T-helper 2 cell treated with Interferon-gamma antibody and Interleukin-4, amounts not matched to agents 5 μg/mL and 100 μg/mL, for 36 hours (primary cell): ENCODE results near the gene STXBP3.

Experiments
- DNase-seq: peaks from one replicate; pipeline ENCODE4 v3.0.0; 2021; ENCODE audit warnings: low spot score
- H3K27ac Mint-ChIP-seq: one replicate; pipeline ENCODE4 v1.8.0; 2021; ENCODE audit warnings: mild to moderate bottlenecking, mixed read lengths
- H3K27me3 Mint-ChIP-seq: one replicate; pipeline ENCODE4 v1.8.0; 2021; ENCODE audit warnings: low read depth, mixed read lengths
- H3K36me3 Mint-ChIP-seq: one replicate; pipeline ENCODE4 v1.8.0; 2021; ENCODE audit warnings: low read depth, mixed read lengths
- H3K4me1 Mint-ChIP-seq: one replicate; pipeline ENCODE4 v1.8.0; 2021; ENCODE audit warnings: low read depth, mixed read lengths
- H3K4me3 Mint-ChIP-seq: one replicate; pipeline ENCODE4 v1.8.0; 2022; ENCODE audit warnings: mild to moderate bottlenecking, moderate library complexity, mixed read lengths
- H3K9me3 Mint-ChIP-seq: one replicate; pipeline ENCODE4 v1.8.0; 2021; ENCODE audit warnings: mixed read lengths

The STXBP3 gene

DNA sequence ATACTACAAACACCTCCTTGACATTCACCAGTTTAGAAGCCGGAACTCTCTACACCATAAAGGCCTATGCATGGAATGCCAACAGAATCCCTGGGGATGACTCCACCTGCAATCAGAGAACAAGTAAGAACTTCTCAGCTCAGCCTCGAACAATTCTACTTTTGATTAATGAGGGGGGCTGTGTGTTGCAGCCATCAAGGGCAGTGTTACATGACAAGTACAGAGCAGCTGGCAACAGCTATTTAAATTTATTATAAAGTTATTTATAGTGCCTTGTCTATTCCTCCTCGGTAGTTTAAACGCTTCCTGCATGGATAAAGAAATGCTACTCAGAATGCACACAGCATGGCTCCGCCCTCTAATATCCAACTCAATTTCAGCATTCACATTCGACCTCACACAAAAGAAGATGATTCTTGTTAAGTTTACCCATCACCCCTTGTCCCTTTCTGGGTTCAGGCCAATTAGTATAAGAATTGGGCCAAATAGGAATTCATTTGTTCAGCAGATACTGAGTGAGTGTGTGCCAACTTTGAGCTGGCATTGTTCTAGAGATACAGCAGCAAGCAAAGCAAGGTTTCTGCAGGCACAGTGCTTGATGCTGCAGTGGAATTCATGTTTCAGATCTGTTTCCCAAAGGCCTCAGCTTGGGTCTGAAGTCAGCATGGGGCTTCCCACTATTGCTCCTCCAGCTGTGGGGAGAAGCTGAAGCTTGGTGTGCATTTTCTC, 27.4 kb upstream of the STXBP3 start:
- Mint-ChIP-seq H3K9me3 (no peaks in the 10 kb centered on the region), H3K4me3 (no peak overlapping the region), H3K4me1 (no peaks in the 10 kb centered on the region), H3K27ac (no peak overlapping the region), H3K27me3 (peaks cover 11% of the 10 kb centered on the region), H3K36me3 (no peaks in the 10 kb centered on the region)
- DNase-seq: no peak

GRCh38 chr1:108719656-108720435, 26.6 kb upstream of the STXBP3 start:
- Mint-ChIP-seq H3K27me3 (peaks cover 11% of the 10 kb centered on the region), H3K4me3 (no peak overlapping the region), H3K36me3 (no peaks in the 10 kb centered on the region), H3K9me3 (no peaks in the 10 kb centered on the region), H3K27ac (no peak overlapping the region), H3K4me1 (no peaks in the 10 kb centered on the region)
- DNase-seq: no peak

GRCh38 chr1:108722292-108722691, 24.2 kb upstream of the STXBP3 start:
- H3K27ac Mint-ChIP-seq: no peak overlapping the region

DNA sequence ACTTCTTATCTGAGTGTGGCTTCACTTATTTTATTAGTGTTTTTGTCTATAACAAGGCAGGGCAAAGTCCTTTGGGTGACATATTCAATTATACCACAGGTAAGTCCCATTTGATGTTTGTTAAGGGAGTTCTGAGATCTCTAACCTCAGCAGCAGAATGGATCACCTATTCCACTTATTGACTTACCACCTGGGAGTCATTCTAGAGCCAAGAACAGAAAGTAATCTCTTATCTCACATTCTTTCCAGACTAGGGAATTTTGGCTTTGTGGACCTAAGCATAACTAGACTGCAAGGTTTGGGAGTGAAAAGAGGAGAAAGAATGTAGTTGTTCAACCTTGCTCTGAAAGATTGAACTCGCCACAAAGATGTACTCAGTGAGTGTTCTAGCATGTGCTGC, 20.6 kb upstream of the STXBP3 start:
- Mint-ChIP-seq H3K4me3 (no peak overlapping the region), H3K9me3 (no peaks in the 10 kb centered on the region), H3K27me3 (peaks cover 21% of the 10 kb centered on the region), H3K27ac (no peak overlapping the region), H3K4me1 (no peaks in the 10 kb centered on the region), H3K36me3 (no peaks in the 10 kb centered on the region)
- no peak for DNase-seq

More at GRCh38 chr1:108722292-108722691, 24.2 kb upstream of the STXBP3 start:
- Mint-ChIP-seq H3K4me3 (no peak overlapping the region), H3K9me3 (no peaks in the 10 kb centered on the region), H3K36me3 (no peaks in the 10 kb centered on the region), H3K27me3 (peaks cover 15% of the 10 kb centered on the region), H3K4me1 (no peaks in the 10 kb centered on the region)
- DNase-seq: no peak

- Mint-ChIP-seq H3K9me3 (no peaks in the 10 kb centered on the region), H3K36me3 (no peaks in the 10 kb centered on the region), H3K4me3 (no peak overlapping the region), H3K27me3 (peaks cover 30% of the 10 kb centered on the region), H3K4me1 (no peaks in the 10 kb centered on the region), H3K27ac (no peak overlapping the region)
- no peak for DNase-seq
Measured at GRCh38 chr1:108728327-108728923, 18.0 kb upstream of the STXBP3 start.

GRCh38 chr1:108729481-108729880, 17.0 kb upstream of the STXBP3 start:
- Mint-ChIP-seq H3K9me3 (no peaks in the 10 kb centered on the region), H3K27ac (no peak overlapping the region), H3K4me3 (no peak overlapping the region), H3K36me3 (no peaks in the 10 kb centered on the region), H3K4me1 (no peaks in the 10 kb centered on the region), H3K27me3 (peaks cover 35% of the 10 kb centered on the region)
- no peak for DNase-seq

GRCh38 chr1:108732398-108732797, 14.1 kb upstream of the STXBP3 start:
- no peaks in the 10 kb centered on the region for H3K36me3 Mint-ChIP-seq
- no peaks in the 10 kb centered on the region for H3K4me1 Mint-ChIP-seq
- no peak overlapping the region for H3K4me3 Mint-ChIP-seq
- H3K27ac Mint-ChIP-seq: no peak overlapping the region
- DNase-seq: no peak
- peaks cover 42% of the 10 kb centered on the region for H3K27me3 Mint-ChIP-seq
- no peaks in the 10 kb centered on the region for H3K9me3 Mint-ChIP-seq

DNA sequence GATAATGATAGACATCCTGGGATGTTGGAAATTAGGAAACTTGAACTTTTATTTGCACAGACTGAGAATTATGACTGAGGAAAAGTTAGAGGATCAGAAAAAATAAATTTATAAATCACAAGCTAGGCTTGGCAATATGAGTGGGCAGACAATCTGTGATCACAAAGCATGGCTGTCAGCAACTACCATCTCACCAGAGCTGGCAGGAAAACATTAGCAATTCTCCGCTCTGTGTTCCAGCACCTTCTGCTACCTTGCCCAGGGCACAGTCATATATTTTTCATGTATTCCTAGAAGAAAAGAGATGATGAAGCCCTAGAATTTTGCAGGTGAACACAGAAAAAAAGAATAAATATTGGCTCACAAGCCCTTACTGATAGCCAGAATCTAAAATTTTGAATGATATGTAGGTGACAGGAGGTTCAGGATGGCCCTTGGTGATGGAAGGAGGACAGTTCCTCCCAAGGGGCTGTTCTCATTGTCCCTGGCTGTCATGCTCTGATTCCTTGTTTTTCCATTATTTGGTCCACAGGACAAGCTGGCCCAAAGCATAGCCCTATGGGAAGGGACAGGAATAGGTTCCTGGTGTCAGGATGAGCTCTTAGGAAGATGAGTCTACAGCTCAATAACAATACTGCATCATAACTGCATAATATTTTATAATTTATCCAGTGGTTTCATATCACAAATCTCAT, 12.2 kb upstream of the STXBP3 start:
- Mint-ChIP-seq H3K27ac (no peak overlapping the region), H3K9me3 (no peaks in the 10 kb centered on the region), H3K4me1 (no peaks in the 10 kb centered on the region), H3K4me3 (no peak overlapping the region), H3K36me3 (no peaks in the 10 kb centered on the region), H3K27me3 (peaks cover 43% of the 10 kb centered on the region)
- DNase-seq: no peak

- H3K36me3 Mint-ChIP-seq: peaks cover 3% of the 10 kb centered on the region
- peaks cover 6% of the 10 kb centered on the region for H3K4me1 Mint-ChIP-seq
- no peak overlapping the region for H3K4me3 Mint-ChIP-seq
- H3K27ac Mint-ChIP-seq: no peak overlapping the region
- peaks cover 4% of the 10 kb centered on the region for H3K27me3 Mint-ChIP-seq
- no peaks in the 10 kb centered on the region for H3K9me3 Mint-ChIP-seq
- DNase-seq: no peak
Measured at GRCh38 chr1:108742253-108742652, 4.2 kb upstream of the STXBP3 start.

DNA sequence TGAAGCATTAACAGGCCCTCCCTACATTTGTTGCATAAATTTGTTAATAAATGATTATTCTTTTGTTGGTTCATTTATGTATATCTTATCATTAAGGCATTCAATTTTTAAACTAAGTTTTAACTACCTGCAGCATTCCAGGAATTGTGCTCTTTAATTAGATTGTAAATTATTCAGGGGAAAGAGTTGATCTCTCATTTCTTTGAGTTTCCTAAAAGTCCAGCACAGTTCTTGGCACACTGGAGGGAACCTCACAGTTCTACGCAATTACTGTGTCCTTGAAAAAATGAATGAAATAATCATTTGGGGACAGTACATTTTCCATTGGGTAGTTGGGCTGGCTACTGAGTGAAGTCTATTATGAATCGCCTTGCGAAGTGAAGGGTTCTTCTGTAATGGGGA, 493 bp upstream of the STXBP3 start:
- Mint-ChIP-seq H3K4me3 (peak overlapping the region; percentile 94), H3K27me3 (no peaks in the 10 kb centered on the region), H3K9me3 (no peaks in the 10 kb centered on the region), H3K36me3 (peaks cover 14% of the 10 kb centered on the region), H3K27ac (peak overlapping the region; percentile 99), H3K4me1 (peaks cover 27% of the 10 kb centered on the region)
- DNase-seq: no peak

- Mint-ChIP-seq H3K36me3 (peaks cover 15% of the 10 kb centered on the region), H3K4me3 (peak overlapping the region; percentile 94), H3K27me3 (no peaks in the 10 kb centered on the region), H3K9me3 (no peaks in the 10 kb centered on the region), H3K27ac (peak overlapping the region; percentile 95), H3K4me1 (peaks cover 28% of the 10 kb centered on the region)
- peak; percentile 49 for DNase-seq
Measured at GRCh38 chr1:108747171-108747850, 837 bp downstream of the STXBP3 start.

DNA sequence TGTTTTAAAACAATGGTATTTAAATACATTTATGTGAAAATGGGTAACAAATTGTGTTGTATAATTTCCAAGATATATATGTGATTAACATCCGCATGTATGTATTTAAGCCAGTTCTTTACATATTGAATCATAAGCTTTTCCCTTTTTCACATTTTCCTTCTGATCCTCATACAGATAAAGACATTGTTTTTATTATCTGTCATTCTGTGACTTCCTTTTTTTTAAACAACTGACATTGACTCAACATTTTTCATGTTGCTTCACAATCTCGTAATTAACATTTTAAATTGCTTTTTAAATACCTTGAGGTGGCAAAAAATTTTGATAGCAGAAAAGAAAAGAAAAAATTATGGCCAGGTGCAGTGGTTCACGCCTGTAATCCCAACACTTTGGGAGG, 1.4 kb downstream of the STXBP3 start:
- Mint-ChIP-seq H3K4me1 (peaks cover 33% of the 10 kb centered on the region), H3K36me3 (peaks cover 20% of the 10 kb centered on the region), H3K27ac (no peak overlapping the region), H3K4me3 (peak overlapping the region; percentile 29), H3K27me3 (no peaks in the 10 kb centered on the region), H3K9me3 (no peaks in the 10 kb centered on the region)
- no peak for DNase-seq

DNA sequence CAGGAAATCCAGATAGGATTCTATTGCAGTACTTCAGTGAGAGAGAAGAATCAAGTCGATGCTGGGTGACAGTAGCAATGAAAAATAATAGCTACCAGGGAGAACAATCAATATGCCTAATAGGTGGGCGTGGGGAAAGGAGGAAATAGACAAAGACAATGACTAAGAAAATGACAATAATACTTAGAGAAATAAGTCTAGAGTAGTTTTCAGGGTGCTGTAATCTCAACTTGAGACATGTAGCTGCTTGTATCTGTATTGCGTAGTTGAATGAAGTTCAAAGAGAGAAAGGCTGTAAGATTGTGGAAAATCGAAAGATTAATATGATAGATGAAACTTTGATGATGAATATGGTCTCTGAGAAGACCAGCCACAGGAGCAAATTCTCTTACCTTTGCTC, 2.6 kb downstream of the STXBP3 start:
- Mint-ChIP-seq H3K4me3 (no peak overlapping the region), H3K27ac (no peak overlapping the region), H3K4me1 (peaks cover 35% of the 10 kb centered on the region), H3K36me3 (peaks cover 23% of the 10 kb centered on the region), H3K9me3 (no peaks in the 10 kb centered on the region), H3K27me3 (no peaks in the 10 kb centered on the region)
- DNase-seq: no peak
